ENCODE results near the gene ANXA7.
"Not testable (repeated sequence)": the region's sequence is repeated elsewhere in the genome, so short reads cannot be mapped to it uniquely, and the experiment has no call there.

Gene ANXA7

GRCh38 chr10:73407495-73407894, 6.4 kb downstream of the ANXA7 start:
- no peak for DNase-seq

- no peak for DNase-seq
These were observed 7.0 kb downstream of the ANXA7 start for GRCh38 chr10:73406846-73407245.

- DNase-seq, result no peak
These were observed 8.3 kb downstream of the ANXA7 start for GRCh38 chr10:73405556-73405955.

- no peak for DNase-seq
These were observed 9.2 kb downstream of the ANXA7 start for GRCh38 chr10:73404690-73405089.

- no peak for DNase-seq
These were observed 12.2 kb downstream of the ANXA7 start for GRCh38 chr10:73401636-73402035.

- no peak for DNase-seq
These were observed 14.8 kb downstream of the ANXA7 start for GRCh38 chr10:73399063-73399462.

GRCh38 chr10:73398024-73398423, 15.8 kb downstream of the ANXA7 start:
- no peak for DNase-seq

GRCh38 chr10:73394325-73394724, 19.5 kb downstream of the ANXA7 start:
- not testable (repeated sequence) for DNase-seq

- no peak for DNase-seq
These were observed 25.6 kb downstream of the ANXA7 start for GRCh38 chr10:73388228-73388627.

- DNase-seq, result no peak
These were observed 27.3 kb downstream of the ANXA7 start for GRCh38 chr10:73386583-73386982.

- no peak for DNase-seq
These were observed 34.7 kb downstream of the ANXA7 start for GRCh38 chr10:73379064-73379748.

- no peak for DNase-seq
These were observed 37.2 kb downstream of the ANXA7 start for GRCh38 chr10:73376679-73377078.

GRCh38 chr10:73368238-73368637, 45.6 kb downstream of the ANXA7 start:
- no peak for DNase-seq

GRCh38 chr10:73366381-73367298, 47.2 kb downstream of the ANXA7 start:
- no peak for DNase-seq

- no peak for DNase-seq
These were observed 48.9 kb downstream of the ANXA7 start for GRCh38 chr10:73364964-73365363.

- DNase-seq, result no peak
These were observed 54.4 kb downstream of the ANXA7 start for GRCh38 chr10:73359492-73359891.

GRCh38 chr10:73358331-73359279, 55.3 kb downstream of the ANXA7 start, which contains the start of gene CFAP70:
CFAP70 (minus strand) TSS chr10:73358864; CDS start chr10:73354796, 4,068 bp downstream.
- no peak for DNase-seq

- DNase-seq, result no peak
These were observed 56.0 kb downstream of the ANXA7 start for GRCh38 chr10:73357821-73358220.

GRCh38 chr10:73357166-73357565, 56.7 kb downstream of the ANXA7 start:
- no peak for DNase-seq

- DNase-seq, result no peak
These were observed 69.6 kb downstream of the ANXA7 start for GRCh38 chr10:73344269-73344668.

- DNase-seq, result no peak
These were observed 73.7 kb downstream of the ANXA7 start for GRCh38 chr10:73340121-73340520.

GRCh38 chr10:73339436-73339835, 74.4 kb downstream of the ANXA7 start:
- DNase-seq, result no peak
